ENCODE results near the gene POU2AF1.

The POU2AF1 gene

DNA sequence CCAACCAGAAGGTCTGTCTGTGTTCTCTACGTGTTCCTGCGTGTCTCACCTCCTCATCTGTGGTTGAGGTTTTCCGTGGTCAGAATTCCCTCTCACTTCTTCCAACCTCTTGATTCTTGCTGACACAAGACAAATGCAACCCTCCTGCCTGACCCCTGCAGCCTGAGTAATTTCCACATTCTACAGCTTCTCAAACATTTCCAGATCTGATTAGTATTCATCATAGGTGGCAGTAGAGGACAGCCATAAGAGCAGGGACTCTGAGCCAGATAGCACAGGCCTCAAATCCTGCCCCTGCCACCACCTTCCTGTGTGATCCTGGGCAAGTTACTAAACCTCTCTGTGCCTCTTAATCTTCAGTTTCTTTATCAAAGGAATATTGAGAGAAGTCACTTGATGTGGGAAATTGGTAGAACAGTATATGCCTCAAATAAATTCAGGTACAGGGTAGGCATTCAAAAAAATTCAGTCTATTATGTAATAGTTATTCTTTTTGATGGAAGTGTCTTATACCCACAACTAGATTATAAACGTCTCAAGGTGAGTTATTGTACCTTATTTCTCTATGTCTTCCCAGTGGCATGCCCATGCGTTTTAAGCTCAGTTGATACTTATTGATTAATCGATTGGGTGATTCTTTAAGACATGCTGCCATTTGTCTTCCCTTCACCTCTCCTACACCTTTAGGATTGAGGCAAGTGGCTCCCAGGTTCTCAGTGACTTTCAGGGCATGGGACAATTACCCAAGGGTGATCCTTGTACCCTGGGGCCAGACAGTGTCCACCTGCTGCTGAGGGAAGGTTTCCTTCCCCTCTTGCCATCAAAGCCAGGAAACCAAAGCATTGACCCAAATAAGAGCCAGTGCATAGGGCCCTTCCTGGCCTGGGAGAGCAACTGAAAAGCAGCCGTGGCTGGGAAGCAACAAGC lies 19.6 kb downstream of the POU2AF1 start:
- DNase-seq: no peak

DNA sequence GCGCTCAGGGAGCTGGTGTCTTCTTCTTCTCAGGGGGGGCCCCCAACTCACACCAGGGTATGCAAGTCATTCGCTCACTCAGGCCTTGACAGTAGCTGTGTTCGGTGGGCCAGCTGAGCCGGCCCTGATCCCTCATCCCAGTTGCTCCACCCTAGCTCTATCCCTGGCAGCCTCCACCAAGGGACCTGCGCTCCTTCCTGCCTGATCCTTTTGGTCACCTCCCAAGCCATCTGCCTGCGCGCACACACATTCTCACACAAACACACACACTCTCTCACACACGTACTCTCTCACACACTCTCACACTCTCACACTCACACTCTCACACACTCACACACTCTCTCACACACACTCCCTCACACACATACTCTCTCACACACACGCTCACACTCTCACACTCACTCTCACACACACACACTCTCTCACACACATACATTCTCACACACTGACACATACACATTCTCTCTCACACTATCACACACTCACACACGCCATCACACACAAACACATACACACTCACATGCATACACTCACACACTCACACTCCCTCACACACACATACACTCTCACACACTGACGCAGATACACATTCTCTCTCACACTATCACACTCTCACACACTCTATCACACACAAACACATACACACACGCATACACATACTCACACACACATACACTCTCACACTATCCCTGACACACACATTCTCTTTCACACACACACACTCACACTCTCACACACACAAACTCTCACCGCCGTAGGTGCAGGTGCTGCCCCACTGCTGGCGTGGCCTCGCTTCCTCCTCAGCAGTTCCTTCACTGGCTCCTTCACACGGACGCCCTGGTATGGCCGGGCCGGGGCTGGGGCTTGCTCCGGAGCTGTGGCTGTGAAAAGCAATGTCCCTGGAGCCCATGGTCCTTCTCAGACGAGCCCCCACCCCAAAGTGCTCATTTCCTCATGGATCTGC lies 20.8 kb downstream of the POU2AF1 start:
- DNase-seq: no peak

DNA sequence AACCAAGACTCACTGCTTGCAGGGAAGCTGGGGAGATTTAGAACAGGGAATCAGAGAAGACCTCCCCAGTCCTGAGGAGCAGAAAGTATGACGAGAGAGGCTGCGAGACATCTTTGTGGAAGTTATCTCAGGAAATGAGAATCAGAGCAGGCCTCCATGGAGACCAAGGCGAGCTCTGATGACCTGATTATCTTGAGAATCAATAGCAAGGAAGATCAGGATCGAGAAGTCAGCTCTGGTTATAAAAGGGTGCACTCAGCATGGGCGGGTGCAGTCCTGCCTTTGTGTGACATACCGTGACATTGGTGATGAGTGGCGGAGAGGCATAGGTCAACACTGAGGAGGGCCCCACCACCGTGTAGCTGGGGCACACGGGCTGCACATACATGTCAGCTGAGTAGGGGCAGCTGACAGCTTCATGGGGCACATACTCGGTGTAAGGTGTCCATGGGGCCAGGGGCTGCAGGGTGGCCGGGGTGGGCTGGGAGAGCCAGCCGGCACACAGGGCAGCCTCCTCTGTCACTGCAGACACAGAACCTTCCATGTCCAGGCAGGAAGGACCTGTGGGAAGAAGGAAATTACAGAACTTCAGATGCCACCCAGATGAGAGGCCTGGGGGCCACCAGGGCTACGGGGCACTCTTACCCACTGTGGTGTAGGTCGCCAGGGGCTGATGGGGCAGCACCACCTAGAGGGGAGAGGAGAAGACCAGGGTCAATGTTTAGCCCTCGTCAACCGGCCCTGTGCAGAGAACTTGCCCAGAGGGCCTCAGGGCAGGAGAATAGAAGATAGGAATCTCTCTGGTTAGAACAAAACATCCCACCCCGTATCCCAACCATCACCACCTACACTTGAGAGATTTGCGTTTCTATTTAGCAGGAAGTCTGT lies 21.7 kb downstream of the POU2AF1 start:
- no peak for DNase-seq

DNA sequence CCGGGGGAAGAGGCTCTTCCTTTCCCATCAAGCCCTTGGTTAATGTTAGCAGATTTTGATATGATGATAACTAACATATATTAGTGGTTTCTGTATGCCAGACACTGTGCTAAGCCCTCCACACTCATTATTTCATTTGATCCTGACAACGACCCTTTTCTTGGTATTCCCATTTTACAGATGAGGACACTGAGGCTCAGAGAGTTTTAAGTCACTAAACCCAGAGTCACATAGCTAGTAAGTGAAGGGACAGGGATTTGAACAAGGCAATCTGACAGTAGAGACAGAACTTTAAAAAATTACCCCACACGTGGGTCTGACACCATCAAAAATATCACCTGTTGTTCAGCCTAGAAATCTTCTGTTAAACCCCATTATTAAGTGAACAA lies 22.4 kb downstream of the POU2AF1 start:
- no peak for DNase-seq

DNA sequence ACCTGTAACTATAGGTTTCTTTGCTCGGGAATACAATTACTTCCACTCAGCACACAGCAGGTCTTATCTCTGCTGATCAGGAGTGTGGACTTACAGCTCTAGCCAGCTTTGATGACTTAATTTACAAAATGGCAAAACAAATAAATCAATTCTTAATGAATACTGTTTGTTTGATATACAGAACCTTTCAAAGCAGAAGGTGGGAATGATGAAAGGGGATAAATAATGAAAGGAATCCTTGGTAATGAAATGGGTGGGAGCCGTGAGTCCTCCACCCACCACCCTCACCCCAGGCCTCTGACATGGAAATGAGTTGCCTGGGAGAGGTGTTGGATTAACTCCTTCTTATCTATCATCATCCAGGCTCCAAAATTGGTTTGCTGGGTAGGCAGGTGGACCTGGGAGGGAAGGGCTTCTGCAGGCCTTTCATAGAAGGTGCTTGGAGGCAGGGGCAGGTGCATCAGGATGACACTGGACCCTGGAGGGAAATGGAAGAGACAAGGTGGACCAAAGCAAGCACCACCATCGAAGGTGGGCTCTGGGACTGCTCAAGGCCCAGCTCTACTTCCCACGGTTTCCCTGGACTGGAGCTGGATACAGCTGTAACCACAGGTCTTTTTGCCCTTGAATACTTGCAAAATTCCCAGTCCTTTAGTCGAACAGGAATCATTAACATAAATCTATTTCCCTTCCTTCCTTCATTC lies 23.0 kb downstream of the POU2AF1 start:
- no peak for DNase-seq

DNA sequence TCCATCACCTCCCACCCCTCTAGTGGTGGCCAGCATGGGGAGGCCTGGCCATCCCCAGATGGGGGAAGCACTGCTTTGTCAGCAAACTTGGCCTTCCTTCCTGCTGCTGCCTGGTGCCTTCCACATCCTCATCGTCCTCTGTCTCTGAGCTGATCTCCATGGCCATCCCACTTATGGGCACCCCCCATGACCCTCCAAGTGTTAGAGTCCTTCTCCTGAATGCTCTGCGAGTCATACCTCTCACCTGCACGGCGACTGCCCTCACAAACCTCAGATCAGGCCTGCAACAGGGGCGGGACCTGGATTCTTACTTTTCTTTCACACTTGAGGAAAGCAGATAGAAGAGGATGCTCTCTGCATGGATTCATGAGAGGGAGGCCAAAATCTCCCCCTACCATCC lies 24.0 kb downstream of the POU2AF1 start:
- no peak for DNase-seq

DNA sequence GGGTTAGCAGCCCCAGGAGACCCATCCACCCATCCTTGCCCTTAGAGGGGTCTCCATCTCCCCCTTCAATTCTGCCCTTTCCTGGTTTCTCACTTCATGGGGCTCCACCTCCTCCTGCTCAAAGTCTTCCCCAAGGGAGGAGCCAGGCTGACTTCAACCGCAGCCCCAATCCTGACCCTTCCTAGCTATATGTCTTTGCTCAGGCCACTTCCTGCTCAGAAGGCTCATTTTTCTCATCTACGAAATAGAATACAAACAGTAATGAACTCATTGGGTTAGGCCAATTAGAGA lies 24.5 kb downstream of the POU2AF1 start:
- DNase-seq: no peak

DNA sequence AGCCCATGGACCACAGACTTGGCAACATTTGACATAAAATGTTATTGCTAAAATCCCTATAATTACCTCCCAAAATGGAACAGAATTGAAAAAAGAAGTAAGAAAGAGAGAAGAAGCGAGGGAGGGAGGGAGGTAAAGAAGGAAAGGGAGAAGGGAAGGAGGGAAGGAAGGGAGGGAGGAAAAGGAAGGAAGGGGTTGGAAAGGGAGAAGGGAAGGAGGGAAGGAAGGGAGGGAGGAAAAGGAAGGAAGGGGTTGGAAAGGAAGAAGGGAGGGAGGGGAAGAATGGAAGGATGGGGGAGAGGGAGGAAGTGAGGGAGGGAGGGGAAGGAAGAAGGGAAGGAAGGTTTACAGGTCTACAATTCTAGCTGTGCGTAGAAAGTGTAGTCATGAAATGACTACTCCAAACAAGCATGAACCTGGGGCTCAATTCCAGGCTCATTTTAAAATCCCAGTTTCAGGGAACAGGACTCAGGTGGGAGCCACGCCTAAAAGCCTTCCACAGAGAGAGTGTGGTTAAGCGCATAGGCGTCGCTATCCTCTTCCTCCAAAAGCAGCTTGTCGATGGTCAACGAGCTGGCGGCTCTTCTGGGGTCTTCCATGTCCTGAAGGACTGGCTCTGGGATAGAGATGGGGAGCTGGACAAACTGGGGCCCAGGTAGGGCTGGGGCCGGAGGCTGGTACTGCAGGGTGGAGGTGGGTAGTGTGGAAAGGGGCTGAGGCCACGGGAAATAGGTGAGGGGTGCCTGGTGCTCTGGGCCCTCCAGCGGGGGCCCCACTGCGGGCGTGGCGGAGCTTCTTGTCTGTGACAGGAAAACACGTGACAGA lies 25.1 kb downstream of the POU2AF1 start:
- DNase-seq: no peak

DNA sequence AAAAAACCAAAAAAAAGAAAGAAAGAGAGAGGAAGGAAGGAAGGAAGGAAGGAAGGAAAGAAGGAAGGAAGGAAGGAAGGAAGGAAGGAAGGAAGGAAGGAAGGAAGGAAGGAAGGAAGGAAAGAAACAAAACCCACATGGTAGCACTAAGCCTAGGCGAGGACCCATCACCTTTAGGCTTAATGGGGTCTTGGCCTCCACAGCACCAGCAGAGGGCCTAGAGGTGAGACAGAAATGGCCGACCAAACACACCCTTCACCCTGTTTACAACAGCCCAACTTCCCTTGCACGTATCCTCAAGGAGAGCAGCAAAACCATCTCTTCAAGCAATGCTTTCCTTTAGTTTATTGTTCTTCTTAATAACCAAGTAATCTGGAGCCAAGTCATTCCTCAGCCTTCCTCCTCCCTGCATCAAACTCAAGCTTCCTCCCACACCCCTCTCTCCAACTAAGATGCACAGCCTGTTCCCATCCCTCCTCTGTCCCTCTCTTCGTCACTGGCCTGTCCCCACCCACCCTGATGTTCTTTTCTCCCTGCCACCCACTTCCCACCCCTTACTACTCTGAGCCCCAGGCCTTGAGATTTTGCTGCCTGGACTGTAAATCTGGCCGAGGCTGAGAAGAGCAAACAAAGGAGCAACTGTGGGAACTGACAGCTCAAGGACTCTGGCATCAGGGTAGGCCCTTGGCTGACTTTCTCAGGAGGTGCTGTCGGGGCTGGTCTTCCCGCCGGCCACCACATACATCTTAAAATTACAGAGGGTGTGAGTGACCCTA lies 26.0 kb downstream of the POU2AF1 start:
- DNase-seq: no peak

DNA sequence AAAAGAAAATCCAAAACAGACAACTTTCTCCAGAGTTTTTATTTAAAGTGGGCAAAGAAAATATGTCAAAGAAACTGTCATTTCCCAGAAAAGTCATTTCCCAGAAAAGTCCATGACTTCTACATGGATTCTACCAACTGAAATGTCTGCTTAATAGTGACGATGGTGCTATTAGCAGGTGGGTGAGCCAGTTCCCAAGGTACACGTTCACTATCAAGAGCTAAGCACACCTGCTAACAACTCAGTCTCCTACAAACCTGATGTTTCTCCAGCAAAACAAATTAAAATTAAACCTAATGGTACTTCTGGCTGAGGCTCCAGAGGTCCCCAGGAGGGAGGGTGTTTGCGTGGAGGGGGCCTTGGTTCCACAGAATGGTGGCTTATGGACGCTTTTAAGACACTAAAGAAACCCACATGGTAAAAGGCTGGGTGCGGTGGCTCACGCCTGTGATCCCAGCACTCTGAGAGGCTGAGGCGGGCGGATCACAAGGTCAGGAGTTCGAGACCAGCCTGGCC lies 26.8 kb downstream of the POU2AF1 start:
- DNase-seq: no peak

DNA sequence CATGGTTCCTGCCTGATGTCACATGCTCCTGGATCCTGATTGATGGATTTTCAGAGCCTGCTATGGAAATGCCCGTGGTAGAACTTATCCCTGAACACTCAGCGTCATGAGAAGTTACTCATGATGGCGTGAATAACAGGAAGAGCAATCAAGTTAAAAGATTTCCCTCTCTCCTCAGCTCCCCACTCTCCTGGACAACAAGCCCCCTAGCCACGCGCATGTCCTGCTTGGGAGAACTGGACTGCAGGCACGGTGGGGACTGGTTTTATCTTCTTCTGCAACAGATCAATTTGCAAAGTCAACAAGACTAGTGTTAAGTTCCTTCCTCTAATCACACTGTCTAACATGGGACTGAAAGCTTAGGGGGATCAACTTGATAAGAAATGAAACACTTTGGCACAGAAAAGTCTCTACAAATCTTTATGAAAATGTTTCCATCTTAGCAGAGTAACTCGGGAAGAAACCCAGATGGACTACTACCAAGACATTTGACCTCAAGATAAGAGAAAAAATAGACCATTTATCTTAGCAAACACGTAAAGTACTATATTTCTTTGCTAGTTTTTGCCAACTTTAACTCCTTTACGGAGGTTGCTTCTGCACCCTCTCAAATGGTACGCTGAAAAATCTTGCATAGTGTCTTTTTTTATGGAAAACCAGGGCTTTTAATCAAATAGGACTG lies 27.6 kb downstream of the POU2AF1 start:
- DNase-seq: no peak

DNA sequence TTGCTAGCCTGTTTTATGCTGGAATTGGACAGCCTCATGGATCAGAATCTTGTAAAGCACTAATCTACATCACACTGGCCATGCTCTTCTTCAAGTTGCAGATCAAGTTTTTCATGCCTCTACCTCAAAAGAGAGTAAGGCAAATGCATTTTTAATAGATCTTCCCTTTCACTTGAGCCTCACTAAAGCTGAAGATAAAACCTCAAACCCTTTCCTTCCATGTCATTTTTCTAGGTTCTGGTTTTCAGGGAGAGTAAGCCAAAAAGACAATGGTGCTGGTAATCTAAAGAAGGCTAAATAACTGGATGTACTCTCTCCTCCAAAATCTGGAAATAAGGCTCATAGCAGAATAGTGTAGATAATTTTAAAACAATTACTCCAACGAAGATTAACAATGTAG lies 28.3 kb downstream of the POU2AF1 start:
- no peak for DNase-seq

DNA sequence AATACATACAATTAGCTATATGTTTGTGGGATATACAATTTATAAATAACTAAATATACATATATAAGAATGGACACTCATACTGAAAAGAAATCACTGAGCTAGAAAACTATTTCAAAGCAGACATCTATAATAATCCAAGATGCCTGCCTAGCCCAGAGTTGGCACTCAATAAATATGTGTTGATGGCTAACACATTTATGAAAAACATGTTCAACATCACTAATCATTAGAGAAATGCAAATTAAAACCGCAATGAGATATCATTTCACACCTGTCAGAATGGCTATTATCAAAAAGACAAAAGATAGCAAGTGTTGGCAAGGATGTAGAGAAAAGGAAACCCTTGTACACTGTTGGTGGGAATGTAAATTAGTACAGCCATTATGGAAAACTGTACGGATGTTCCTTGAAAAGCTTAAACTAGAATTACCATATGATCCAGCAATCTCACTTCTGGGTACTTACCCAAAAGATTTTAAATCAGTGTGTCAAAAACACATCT lies 29.8 kb downstream of the POU2AF1 start:
- DNase-seq: no peak

DNA sequence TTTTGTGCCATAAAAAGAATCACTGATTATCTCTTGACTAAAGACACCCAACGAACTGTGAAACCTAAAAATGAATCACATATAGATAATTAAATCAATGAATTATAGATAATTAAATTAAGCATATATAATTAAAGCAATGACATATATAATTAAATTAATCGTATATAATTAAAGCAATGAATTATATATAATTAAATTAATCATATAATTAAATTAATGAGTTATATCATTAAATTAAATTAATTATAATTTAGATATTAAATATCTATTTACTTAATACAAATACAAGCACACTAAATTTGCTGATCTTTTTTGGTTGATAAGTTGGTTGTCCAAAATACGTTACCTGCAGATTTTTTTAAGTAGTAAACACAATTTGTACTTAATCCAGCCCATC lies 30.9 kb downstream of the POU2AF1 start:
- DNase-seq: no peak

DNA sequence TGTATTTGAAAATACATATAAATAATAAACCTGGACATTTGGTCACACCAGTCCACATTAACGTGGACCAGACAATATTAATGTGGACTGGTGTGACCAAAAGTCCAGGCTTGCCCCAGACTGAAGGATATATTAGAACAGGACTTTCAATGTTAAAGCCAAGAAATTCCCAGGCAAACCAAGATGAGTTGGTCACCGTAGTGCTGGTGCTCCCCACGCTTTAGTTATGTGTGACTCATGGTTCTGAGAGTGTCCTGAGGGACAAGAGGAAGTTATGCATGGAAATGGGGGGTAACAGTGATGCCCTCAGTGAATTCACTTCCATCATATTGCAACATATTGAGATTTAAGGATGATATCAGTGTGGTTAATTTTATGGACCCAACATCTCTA lies 31.4 kb downstream of the POU2AF1 start:
- no peak for DNase-seq

DNA sequence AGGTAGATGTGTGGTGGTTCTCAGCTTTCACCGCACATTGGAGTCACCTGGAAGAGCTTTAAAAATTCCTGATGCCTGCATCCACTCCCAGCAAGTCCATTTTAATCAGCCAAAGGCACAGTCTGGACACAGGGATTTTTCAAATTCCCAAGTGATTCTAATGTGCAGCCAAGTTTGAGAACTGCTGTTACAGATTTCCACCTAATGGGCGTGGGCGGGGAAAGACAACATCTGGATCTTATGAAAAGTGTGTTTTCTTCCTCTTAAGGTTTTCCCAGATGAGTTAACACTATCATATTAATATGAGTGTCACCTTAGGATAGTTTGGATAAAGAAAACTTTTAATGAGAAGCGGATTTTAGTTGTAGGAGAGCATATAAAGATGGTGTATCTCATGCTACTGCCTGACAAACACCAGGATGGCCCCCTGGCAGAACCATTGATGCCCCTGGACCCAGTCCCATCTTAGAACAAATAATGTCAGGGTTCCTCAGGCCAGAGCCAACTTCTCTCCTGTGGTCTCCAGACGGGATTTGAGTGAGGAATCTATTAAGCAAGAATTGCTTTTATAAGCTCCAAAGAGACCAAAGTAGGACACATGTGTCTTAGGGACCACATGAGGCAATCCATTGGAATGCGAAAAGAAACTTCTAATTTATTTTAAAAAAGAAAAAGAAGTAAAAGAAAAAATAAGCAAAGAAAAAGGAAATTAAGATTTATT lies 31.9 kb downstream of the POU2AF1 start:
- DNase-seq: no peak

DNA sequence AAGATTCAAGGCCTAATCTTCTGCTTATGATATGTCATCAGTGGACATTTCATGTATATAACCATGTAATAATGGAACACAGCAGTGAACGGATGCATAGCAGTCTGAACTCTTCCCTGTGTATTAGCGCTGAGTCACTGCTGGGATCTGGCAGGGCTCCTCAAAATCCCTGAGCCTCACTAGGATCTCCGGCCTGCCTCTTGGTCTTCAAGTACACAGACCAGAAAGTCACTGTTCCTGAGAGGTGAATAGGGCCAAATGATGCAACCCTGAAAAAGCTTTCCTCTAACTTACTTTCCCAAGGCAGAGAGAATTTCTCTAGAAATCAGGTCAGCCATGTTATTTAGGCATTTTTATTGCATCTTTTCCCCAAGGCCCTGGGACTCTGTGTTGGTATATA lies 35.0 kb downstream of the POU2AF1 start:
- no peak for DNase-seq

DNA sequence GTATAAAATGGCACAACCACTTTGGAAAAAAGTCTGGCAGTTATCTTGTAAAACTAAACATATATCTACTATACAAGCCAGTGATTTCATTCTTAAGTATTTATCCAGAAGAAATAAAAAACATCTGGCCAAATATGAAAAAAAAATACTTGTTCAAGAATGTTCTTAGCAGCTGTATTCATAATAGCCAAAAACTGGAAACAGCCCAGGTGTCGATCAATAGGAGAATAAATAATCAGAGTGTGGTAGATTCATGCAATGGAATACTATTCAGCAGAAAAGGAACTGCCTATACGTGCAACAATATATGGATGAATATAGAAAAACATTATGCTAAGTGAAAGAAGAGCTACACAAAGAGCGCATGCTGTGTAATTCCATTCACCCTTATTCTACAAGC lies 36.7 kb downstream of the POU2AF1 start:
- no peak for DNase-seq

Measured in activated naive CD4-positive, alpha-beta T cell (primary cell).